ENCODE data around the gene ZNF43.
"Not testable (repeated sequence)": the region's sequence is repeated elsewhere in the genome, so short reads cannot be mapped to it uniquely, and the experiment has no call there.

The ZNF43 gene

GRCh38 chr19:21808400-21809000, 27.5 kb downstream of the ZNF43 start:
- DNase-seq (ENCODE audit: low read depth), result not testable (repeated sequence)

GRCh38 chr19:21789466-21790085, 46.4 kb downstream of the ZNF43 start:
- no peak for DNase-seq (ENCODE audit: low read depth)

- DNase-seq (ENCODE audit: low read depth), result no peak
Observed at GRCh38 chr19:21786936-21787335, 49.0 kb downstream of the ZNF43 start.

GRCh38 chr19:21775792-21776191, 60.2 kb downstream of the ZNF43 start:
- not testable (repeated sequence) for DNase-seq (ENCODE audit: low read depth)

GRCh38 chr19:21767065-21767800, 68.7 kb downstream of the ZNF43 start, which contains the start of gene ZNF100:
ZNF100 (minus strand) TSS chr19:21767579; CDS start chr19:21767429, 150 bp downstream.
- DNase-seq (ENCODE audit: low read depth), result peak; percentile 59

- not testable (repeated sequence) for DNase-seq (ENCODE audit: low read depth)
Observed at GRCh38 chr19:21766705-21767064, 69.3 kb downstream of the ZNF43 start.

GRCh38 chr19:21765151-21765550, 70.8 kb downstream of the ZNF43 start:
- DNase-seq (ENCODE audit: low read depth), result no peak

GRCh38 chr19:21761547-21761946, 74.4 kb downstream of the ZNF43 start:
- DNase-seq (ENCODE audit: low read depth), result not testable (repeated sequence)

GRCh38 chr19:21758296-21758695, 77.7 kb downstream of the ZNF43 start:
- no peak for DNase-seq (ENCODE audit: low read depth)

GRCh38 chr19:21755555-21755954, 80.4 kb downstream of the ZNF43 start:
- not testable (repeated sequence) for DNase-seq (ENCODE audit: low read depth)
